GM12878 (cell line): ENCODE measurements around the gene GORASP1.

Experiments used
- CHD2 ChIP-seq: IDR thresholded peaks from 2 replicates; pipeline ENCODE4 v1.6.1; 2011; ENCODE audit warnings: low read depth, low read length, improper control_type of control experiment, borderline replicate concordance
- CTCF ChIP-seq, 3 experiments: IDR thresholded peaks in 2 of 3; conservative IDR thresholded peaks in 1 of 3; 2 replicates each; pipeline ENCODE4 v1.5.1; 2011; ENCODE audit warnings: low read depth in 3 of 3, low read length in 3 of 3, mild to moderate bottlenecking in 3 of 3, control low read depth in 2 of 3, moderate library complexity in 2 of 3, inconsistent platforms in 1 of 3, mixed read lengths in 1 of 3; ENCODE audit not compliant: control insufficient read depth in 2 of 3, insufficient read depth in 1 of 3; ENCODE audit errors: extremely low read depth in 1 of 3
- EP300 ChIP-seq, 2 experiments: fragments of 150-350 bp in 1 of 2; IDR thresholded peaks; 2 replicates each; pipeline ENCODE4 v1.6.1; 2011 to 2012; ENCODE audit warnings: low read depth in 2 of 2, low read length in 2 of 2, borderline replicate concordance in 1 of 2, improper control_type of control experiment in 1 of 2, inconsistent platforms in 1 of 2; ENCODE audit not compliant: control insufficient read depth in 1 of 2
- ESRRA ChIP-seq: IDR thresholded peaks from 2 replicates; pipeline ENCODE4 v1.6.1; 2012; ENCODE audit warnings: mild to moderate bottlenecking, low read length, improper control_type of control experiment
- EZH2 ChIP-seq: IDR thresholded peaks from 2 replicates; pipeline ENCODE4 v1.6.1; 2012; ENCODE audit warnings: low read depth, mild to moderate bottlenecking, control low read depth, inconsistent platforms, low read length, borderline replicate concordance; ENCODE audit not compliant: control insufficient read depth
- JUNB ChIP-seq: IDR thresholded peaks from 2 replicates; pipeline ENCODE4 v1.6.1; 2016; ENCODE audit warnings: antibody characterized with exemption, mild to moderate bottlenecking
- JUND ChIP-seq: IDR thresholded peaks from 2 replicates; pipeline ENCODE4 v1.6.1; 2012; ENCODE audit warnings: low read depth, mild to moderate bottlenecking, low read length, improper control_type of control experiment, moderate library complexity
- MAX ChIP-seq: IDR thresholded peaks from 2 replicates; pipeline ENCODE4 v1.6.1; 2012; ENCODE audit warnings: low read depth, low read length, improper control_type of control experiment
- MXI1 ChIP-seq: fragments of 150-350 bp; IDR thresholded peaks from 2 replicates; pipeline ENCODE4 v1.6.1; 2011; ENCODE audit warnings: low read depth, mild to moderate bottlenecking, inconsistent platforms, low read length, improper control_type of control experiment
- PKNOX1 ChIP-seq: fragments of 450-650 bp; IDR thresholded peaks from 2 replicates; pipeline ENCODE4 v1.6.1; 2016; ENCODE audit warnings: mild to moderate bottlenecking
- POLR2A ChIP-seq: IDR thresholded peaks from 2 replicates; pipeline ENCODE4 v1.6.1; 2011; ENCODE audit warnings: low read depth, mild to moderate bottlenecking, low read length
- SREBF2 ChIP-seq: IDR thresholded peaks from 2 replicates; pipeline ENCODE4 v1.6.1; 2012; ENCODE audit warnings: mild to moderate bottlenecking, low read length
- ZNF207 ChIP-seq: fragments of 450-650 bp; IDR thresholded peaks from 2 replicates; pipeline ENCODE4 v1.6.1; 2014; ENCODE audit warnings: antibody characterized with exemption, mild to moderate bottlenecking, borderline replicate concordance

GRCh38 chr3:39148435-39149058, 41.1 kb upstream of the GORASP1 start:
- TF ChIP-seq CTCF (IDR thresholded peaks at IDR 0.05 in 2 of 3, conservative IDR thresholded peaks at IDR 0.05 in 1 of 3; ENCODE audit: control insufficient read depth in 2 of 3, extremely low read depth in 1 of 3, insufficient read depth in 1 of 3, low read depth in 3 of 3, low read length in 3 of 3): 0 out of 6 replicates have a peak, but pooled peaks of 1 of the 3 experiments have one; percentile 10
- TF ChIP-seq ESRRA: no peak
- no peak for TF ChIP-seq EP300 (IDR thresholded peaks at IDR 0.05; ENCODE audit: borderline replicate concordance in 1 of 2, control insufficient read depth in 1 of 2, low read depth in 2 of 2, low read length in 2 of 2)
- no peak; the same call in 1 of the 2 replicates for TF ChIP-seq POLR2A
- peak; percentile 48; the same call in 1 of the 2 replicates for TF ChIP-seq MXI1
- TF ChIP-seq ZNF207: no peak
- no peak for TF ChIP-seq EZH2
- peak; percentile 53; the same call in 1 of the 2 replicates for TF ChIP-seq MAX
- TF ChIP-seq SREBF2: no peak
- no peak for TF ChIP-seq CHD2
- no peak for TF ChIP-seq JUND
- TF ChIP-seq JUNB: 0 out of 2 replicates have a peak, but pooled peaks have one; percentile 10
- TF ChIP-seq PKNOX1: peak; percentile 50; the same call in 1 of the 2 replicates
